HL-60 (cell line): ENCODE measurements around the gene SLC12A3.

Source experiments
- GABPA ChIP-seq: IDR thresholded peaks from 2 replicates; pipeline ENCODE4 v1.6.1; 2012; ENCODE audit warnings: low read depth
- POLR2AphosphoS5 ChIP-seq: IDR thresholded peaks from 2 replicates; pipeline ENCODE4 v1.6.1; 2012; ENCODE audit warnings: low read depth
- TF ChIP-seq, protein P1 (sequence below): IDR thresholded peaks from one replicate; pipeline ENCODE4 v1.5.1; 2011; ENCODE audit warnings: low read length, control low read depth, inconsistent platforms; ENCODE audit not compliant: insufficient read depth
- TF ChIP-seq, protein P2 (sequence below): IDR thresholded peaks from 2 replicates; pipeline ENCODE4 v1.6.1; 2012; ENCODE audit warnings: low read depth; ENCODE audit not compliant: insufficient replicate concordance

DNA sequence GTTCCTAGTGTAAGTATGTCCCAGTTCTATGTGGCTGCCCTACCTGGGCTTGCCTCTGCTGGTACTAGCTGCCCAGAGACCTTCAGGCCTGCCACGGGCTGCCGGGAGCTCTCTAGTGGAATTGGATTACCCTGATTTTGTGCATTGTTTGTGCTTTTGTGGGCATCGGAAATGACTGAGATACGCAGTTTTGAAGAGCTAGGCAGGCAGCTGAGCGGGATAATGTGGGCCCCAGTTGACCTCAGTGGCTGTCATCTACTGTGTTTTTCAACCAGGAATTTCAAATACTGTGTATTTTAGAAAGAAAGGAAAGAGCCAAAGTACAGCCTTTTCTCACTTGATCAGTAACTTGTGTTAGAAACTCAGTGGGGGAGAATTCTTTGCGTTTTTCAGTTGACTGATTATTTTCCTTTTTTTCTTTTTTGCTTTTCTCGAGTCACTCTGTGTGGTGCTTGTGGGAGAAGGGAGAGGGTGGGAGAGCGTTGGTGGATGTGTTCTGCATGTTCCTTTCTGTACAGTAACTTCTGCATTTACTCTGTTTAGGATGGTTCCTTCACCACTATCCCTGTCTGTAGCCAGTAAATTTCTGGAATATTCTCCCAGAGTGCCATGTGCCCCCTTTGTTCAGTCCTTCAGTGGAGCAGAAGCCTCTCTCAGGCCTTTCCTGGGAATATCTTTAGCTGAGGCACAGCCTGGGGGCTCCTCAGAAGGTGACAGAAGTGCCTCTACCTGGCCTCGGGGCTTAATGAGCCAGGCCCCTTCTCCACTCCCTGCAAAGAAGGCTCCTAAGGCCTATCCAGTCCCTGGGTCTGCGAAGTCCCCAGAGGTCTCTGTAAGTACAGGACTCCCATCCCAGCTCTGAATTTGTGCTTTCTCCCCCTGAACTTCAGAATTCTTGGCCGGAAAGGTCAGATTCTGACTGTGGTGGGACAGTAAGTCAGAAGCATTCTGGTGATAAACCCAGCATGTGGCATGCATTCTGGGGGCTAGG is 15.0 kb upstream of the SLC12A3 start:
- TF ChIP-seq, protein P1, sequence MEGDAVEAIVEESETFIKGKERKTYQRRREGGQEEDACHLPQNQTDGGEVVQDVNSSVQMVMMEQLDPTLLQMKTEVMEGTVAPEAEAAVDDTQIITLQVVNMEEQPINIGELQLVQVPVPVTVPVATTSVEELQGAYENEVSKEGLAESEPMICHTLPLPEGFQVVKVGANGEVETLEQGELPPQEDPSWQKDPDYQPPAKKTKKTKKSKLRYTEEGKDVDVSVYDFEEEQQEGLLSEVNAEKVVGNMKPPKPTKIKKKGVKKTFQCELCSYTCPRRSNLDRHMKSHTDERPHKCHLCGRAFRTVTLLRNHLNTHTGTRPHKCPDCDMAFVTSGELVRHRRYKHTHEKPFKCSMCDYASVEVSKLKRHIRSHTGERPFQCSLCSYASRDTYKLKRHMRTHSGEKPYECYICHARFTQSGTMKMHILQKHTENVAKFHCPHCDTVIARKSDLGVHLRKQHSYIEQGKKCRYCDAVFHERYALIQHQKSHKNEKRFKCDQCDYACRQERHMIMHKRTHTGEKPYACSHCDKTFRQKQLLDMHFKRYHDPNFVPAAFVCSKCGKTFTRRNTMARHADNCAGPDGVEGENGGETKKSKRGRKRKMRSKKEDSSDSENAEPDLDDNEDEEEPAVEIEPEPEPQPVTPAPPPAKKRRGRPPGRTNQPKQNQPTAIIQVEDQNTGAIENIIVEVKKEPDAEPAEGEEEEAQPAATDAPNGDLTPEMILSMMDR: no peak
- no peak for TF ChIP-seq GABPA
- TF ChIP-seq, protein P2, sequence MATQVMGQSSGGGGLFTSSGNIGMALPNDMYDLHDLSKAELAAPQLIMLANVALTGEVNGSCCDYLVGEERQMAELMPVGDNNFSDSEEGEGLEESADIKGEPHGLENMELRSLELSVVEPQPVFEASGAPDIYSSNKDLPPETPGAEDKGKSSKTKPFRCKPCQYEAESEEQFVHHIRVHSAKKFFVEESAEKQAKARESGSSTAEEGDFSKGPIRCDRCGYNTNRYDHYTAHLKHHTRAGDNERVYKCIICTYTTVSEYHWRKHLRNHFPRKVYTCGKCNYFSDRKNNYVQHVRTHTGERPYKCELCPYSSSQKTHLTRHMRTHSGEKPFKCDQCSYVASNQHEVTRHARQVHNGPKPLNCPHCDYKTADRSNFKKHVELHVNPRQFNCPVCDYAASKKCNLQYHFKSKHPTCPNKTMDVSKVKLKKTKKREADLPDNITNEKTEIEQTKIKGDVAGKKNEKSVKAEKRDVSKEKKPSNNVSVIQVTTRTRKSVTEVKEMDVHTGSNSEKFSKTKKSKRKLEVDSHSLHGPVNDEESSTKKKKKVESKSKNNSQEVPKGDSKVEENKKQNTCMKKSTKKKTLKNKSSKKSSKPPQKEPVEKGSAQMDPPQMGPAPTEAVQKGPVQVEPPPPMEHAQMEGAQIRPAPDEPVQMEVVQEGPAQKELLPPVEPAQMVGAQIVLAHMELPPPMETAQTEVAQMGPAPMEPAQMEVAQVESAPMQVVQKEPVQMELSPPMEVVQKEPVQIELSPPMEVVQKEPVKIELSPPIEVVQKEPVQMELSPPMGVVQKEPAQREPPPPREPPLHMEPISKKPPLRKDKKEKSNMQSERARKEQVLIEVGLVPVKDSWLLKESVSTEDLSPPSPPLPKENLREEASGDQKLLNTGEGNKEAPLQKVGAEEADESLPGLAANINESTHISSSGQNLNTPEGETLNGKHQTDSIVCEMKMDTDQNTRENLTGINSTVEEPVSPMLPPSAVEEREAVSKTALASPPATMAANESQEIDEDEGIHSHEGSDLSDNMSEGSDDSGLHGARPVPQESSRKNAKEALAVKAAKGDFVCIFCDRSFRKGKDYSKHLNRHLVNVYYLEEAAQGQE: no peak
- TF ChIP-seq POLR2AphosphoS5: no peak
